ENCODE results near the gene EFCAB10. TPM values are rescaled to one million over a fixed set of nuclear protein-coding genes. Genes with fewer than 3 reads are reported as not detected.
A peak's percentile ranks its signal among the peaks of the same experiment; 100 is the strongest.
"Not testable (repeated sequence)": the region's sequence is repeated elsewhere in the genome, so short reads cannot be mapped to it uniquely, and the experiment has no call there.

EFCAB10 gene
- total RNA-seq, 1 experiment from 2014 or later = not detected

GRCh38 chr7:105524840-105525239 lies 56.5 kb downstream of the EFCAB10 start:
- H3K4me1 Mint-ChIP-seq (ENCODE audit: low read depth, unreplicated experiment) = peaks cover 1% of the 10 kb centered on the region
- H3K27ac Mint-ChIP-seq (ENCODE audit: unreplicated experiment) = no peak overlapping the region
- TF ChIP-seq, protein P1, sequence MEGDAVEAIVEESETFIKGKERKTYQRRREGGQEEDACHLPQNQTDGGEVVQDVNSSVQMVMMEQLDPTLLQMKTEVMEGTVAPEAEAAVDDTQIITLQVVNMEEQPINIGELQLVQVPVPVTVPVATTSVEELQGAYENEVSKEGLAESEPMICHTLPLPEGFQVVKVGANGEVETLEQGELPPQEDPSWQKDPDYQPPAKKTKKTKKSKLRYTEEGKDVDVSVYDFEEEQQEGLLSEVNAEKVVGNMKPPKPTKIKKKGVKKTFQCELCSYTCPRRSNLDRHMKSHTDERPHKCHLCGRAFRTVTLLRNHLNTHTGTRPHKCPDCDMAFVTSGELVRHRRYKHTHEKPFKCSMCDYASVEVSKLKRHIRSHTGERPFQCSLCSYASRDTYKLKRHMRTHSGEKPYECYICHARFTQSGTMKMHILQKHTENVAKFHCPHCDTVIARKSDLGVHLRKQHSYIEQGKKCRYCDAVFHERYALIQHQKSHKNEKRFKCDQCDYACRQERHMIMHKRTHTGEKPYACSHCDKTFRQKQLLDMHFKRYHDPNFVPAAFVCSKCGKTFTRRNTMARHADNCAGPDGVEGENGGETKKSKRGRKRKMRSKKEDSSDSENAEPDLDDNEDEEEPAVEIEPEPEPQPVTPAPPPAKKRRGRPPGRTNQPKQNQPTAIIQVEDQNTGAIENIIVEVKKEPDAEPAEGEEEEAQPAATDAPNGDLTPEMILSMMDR (IDR thresholded peaks at IDR 0.05; ENCODE audit: unreplicated experiment) = no peak
- peaks cover 23% of the 10 kb centered on the region for H3K36me3 Mint-ChIP-seq (ENCODE audit: insufficient read depth, unreplicated experiment)
- no peak for DNase-seq
- no peak overlapping the region for H3K4me3 Mint-ChIP-seq (ENCODE audit: low read depth, unreplicated experiment)
- intact Hi-C loops (cut with micrococcal nuclease; ENCODE audit: unreplicated experiment) = no loop called here
- no peaks in the 10 kb centered on the region for H3K27me3 Mint-ChIP-seq (ENCODE audit: unreplicated experiment)
- CTCF ChIA-PET = no interaction called here
- no peaks in the 10 kb centered on the region for H3K9me3 Mint-ChIP-seq (ENCODE audit: low read depth, unreplicated experiment)
- no TSS peak for BruUV-seq (replicated peaks)

DNA sequence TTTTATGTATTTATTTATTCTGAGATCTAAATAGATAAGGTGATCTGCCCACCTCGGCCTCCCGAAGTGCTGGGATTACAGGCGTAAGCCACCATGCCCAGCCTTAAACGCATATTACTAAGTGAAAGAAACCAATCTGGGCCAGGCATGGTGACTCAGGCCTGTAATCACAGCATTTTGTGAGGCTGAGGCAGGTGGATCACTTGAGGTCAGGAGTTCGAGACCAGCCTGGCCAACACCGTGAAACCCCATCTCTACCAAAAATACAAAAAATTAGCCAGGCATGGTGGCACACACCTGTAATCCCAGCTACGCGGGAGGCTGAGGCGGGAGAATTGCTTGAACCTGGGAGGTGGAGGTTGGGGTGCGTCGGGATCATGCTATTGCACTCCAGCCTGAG lies 56.9 kb downstream of the EFCAB10 start:
- intact Hi-C loops (cut with micrococcal nuclease; ENCODE audit: unreplicated experiment); H3K9me3 Mint-ChIP-seq (ENCODE audit: low read depth, unreplicated experiment); H3K27me3 Mint-ChIP-seq (ENCODE audit: unreplicated experiment); H3K27ac Mint-ChIP-seq (ENCODE audit: unreplicated experiment); BruUV-seq (replicated peaks); CTCF ChIA-PET; DNase-seq; H3K4me3 Mint-ChIP-seq (ENCODE audit: low read depth, unreplicated experiment); H3K4me1 Mint-ChIP-seq (ENCODE audit: low read depth, unreplicated experiment): not testable (repeated sequence)
- H3K36me3 Mint-ChIP-seq (ENCODE audit: insufficient read depth, unreplicated experiment) = peaks cover 27% of the 10 kb centered on the region

- H3K27ac Mint-ChIP-seq (ENCODE audit: unreplicated experiment) = peak within 1 kb of the TSS; percentile 78
- H3K36me3 Mint-ChIP-seq (ENCODE audit: insufficient read depth, unreplicated experiment) = peaks cover 32% of the 10 kb centered on the region
- H3K4me1 Mint-ChIP-seq (ENCODE audit: low read depth, unreplicated experiment) = peaks cover 8% of the 10 kb centered on the region
- H3K4me3 Mint-ChIP-seq (ENCODE audit: low read depth, unreplicated experiment) = peak within 1 kb of the TSS; percentile 90
- TF ChIP-seq, protein P1 (IDR thresholded peaks at IDR 0.05; ENCODE audit: unreplicated experiment) = no peak
- H3K9me3 Mint-ChIP-seq (ENCODE audit: low read depth, unreplicated experiment) = no peaks in the 10 kb centered on the region
- intact Hi-C loops (cut with micrococcal nuclease; ENCODE audit: unreplicated experiment) = no loop called here
- peak; percentile 85 for DNase-seq
- CTCF ChIA-PET = no interaction called here
- H3K27me3 Mint-ChIP-seq (ENCODE audit: unreplicated experiment) = no peaks in the 10 kb centered on the region
- BruUV-seq (replicated peaks) = no TSS peak
These were observed 59.4 kb downstream of the EFCAB10 start, which contains the start of gene PUS7 for GRCh38 chr7:105521717-105522463. TSS of gene PUS7 (minus strand) at chr7:105522271. CDS start at chr7:105508512, 13,759 bp downstream.

DNA sequence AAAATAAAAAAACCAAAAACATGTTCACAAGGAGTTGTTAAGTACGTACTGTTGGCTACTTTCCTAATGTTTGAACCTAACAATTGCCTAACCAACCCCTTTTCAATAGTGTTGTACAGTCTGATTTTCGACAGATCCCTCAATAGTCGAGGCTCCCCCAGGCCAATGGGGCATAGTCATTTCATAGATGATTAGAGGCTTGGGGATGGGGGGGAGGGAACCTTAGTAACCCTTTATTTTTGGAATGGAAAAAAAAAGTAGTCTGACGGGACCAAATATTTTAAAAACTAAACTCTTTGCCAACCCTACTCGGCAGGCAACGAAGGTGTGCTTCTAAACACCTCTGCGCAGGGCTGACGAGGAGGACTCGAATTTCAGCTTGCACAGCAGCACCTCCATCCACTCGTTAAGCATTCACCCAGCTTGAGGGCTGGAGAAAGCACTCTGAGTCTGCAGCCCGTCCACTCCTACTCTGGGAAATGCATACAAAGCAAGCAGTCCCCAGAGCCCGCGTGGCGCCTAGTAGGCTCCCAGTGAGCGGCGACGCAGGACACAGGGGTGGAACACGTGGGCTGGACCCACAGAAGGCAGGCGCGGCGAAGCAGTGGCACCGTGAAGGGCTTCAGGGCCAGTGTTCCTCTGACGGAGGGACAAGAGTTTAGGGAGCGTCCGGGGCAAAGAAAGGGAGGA lies 60.1 kb downstream of the EFCAB10 start:
- DNase-seq = peak; percentile 48

GRCh38 chr7:105520620-105521019 lies 60.7 kb downstream of the EFCAB10 start:
- TSS peak; percentile 66 for BruUV-seq (replicated peaks)
- H3K9me3 Mint-ChIP-seq (ENCODE audit: low read depth, unreplicated experiment); H3K4me1 Mint-ChIP-seq (ENCODE audit: low read depth, unreplicated experiment); intact Hi-C loops (cut with micrococcal nuclease; ENCODE audit: unreplicated experiment); DNase-seq; CTCF ChIA-PET; H3K27me3 Mint-ChIP-seq (ENCODE audit: unreplicated experiment); H3K27ac Mint-ChIP-seq (ENCODE audit: unreplicated experiment): not testable (repeated sequence)
- Mint-ChIP-seq H3K4me3 (ENCODE audit: low read depth, unreplicated experiment) (peak overlapping the region; percentile 90), H3K36me3 (ENCODE audit: insufficient read depth, unreplicated experiment) (peaks cover 32% of the 10 kb centered on the region)

More for the DNA sequence above, 60.1 kb downstream of the EFCAB10 start:
- CTCF ChIA-PET = no interaction called here
- intact Hi-C loops (cut with micrococcal nuclease; ENCODE audit: unreplicated experiment) = no loop called here
- Mint-ChIP-seq H3K36me3 (ENCODE audit: insufficient read depth, unreplicated experiment) (peaks cover 32% of the 10 kb centered on the region), H3K4me3 (ENCODE audit: low read depth, unreplicated experiment) (peak overlapping the region; percentile 90), H3K27me3 (ENCODE audit: unreplicated experiment) (no peaks in the 10 kb centered on the region), H3K9me3 (ENCODE audit: low read depth, unreplicated experiment) (no peaks in the 10 kb centered on the region), H3K4me1 (ENCODE audit: low read depth, unreplicated experiment) (peaks cover 8% of the 10 kb centered on the region), H3K27ac (ENCODE audit: unreplicated experiment) (peak overlapping the region; percentile 78)
- BruUV-seq (replicated peaks) = no TSS peak
- TF ChIP-seq, protein P1 (IDR thresholded peaks at IDR 0.05; ENCODE audit: unreplicated experiment) = no peak

Data from Calu3 (cell line).